GM12801 (cell line): ENCODE results near the gene CENPB.

ENCODE experiments used
- TF ChIP-seq, protein P1 (sequence below): IDR thresholded peaks from one replicate; pipeline ENCODE4 v1.5.1; 2011; ENCODE audit warnings: control low read depth; ENCODE audit not compliant: insufficient read length; ENCODE audit errors: extremely low read depth

The CENPB gene

GRCh38 chr20:3820901-3821727 lies 34.6 kb upstream of the CENPB start:
- TF ChIP-seq, protein P1, sequence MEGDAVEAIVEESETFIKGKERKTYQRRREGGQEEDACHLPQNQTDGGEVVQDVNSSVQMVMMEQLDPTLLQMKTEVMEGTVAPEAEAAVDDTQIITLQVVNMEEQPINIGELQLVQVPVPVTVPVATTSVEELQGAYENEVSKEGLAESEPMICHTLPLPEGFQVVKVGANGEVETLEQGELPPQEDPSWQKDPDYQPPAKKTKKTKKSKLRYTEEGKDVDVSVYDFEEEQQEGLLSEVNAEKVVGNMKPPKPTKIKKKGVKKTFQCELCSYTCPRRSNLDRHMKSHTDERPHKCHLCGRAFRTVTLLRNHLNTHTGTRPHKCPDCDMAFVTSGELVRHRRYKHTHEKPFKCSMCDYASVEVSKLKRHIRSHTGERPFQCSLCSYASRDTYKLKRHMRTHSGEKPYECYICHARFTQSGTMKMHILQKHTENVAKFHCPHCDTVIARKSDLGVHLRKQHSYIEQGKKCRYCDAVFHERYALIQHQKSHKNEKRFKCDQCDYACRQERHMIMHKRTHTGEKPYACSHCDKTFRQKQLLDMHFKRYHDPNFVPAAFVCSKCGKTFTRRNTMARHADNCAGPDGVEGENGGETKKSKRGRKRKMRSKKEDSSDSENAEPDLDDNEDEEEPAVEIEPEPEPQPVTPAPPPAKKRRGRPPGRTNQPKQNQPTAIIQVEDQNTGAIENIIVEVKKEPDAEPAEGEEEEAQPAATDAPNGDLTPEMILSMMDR, result no peak

DNA sequence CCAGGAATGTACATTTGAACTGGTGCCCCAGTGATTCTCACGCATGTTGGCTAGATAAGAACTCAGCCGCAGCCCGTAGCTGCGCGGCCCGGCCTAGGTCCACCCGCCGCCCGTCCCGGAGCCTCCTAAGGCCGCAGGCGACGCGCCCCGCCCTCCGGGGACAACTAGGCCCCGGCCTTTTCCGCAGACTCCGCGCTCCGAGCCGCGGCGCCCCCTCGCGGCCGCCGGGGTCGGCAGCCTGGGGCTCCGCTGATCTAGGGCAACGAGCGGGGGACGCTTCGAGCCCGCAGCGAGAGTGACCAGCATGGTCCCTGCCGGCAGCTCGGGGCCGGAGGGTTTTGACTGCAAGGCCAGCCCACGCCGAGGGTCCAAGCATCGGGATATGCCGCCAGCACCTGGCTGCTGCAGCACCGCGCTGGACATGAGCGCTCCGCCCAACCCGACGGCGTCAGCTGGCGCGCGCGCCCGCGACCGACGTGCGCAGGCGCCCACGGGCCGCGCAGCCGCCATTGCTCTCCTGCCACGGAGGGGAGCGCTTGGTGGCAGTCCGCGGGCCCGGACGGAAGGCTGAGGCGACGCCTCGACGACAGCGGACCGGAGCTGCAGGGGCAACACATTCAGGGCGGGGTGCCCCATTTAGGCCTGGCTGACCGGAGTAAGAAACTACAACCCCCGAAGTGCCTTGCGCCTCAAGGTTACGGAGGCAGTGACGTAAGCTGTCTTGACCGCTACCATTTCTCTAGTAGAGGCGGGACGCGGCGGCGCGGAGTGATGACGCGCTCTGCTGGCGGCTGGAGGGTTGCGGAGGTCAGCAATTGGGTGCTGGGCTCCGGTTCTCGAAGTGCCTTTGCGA lies 33.7 kb upstream of the CENPB start, which contains the start of gene AP5S1:
TSS of gene AP5S1 (plus strand) at position 500 of the 853 bp plus-strand sequence. CDS start 1,571 bp downstream, outside the sequence.
- TF ChIP-seq, protein P1, result no peak

GRCh38 chr20:3819411-3820047 lies 33.0 kb upstream of the CENPB start:
- TF ChIP-seq, protein P1, result no peak

DNA sequence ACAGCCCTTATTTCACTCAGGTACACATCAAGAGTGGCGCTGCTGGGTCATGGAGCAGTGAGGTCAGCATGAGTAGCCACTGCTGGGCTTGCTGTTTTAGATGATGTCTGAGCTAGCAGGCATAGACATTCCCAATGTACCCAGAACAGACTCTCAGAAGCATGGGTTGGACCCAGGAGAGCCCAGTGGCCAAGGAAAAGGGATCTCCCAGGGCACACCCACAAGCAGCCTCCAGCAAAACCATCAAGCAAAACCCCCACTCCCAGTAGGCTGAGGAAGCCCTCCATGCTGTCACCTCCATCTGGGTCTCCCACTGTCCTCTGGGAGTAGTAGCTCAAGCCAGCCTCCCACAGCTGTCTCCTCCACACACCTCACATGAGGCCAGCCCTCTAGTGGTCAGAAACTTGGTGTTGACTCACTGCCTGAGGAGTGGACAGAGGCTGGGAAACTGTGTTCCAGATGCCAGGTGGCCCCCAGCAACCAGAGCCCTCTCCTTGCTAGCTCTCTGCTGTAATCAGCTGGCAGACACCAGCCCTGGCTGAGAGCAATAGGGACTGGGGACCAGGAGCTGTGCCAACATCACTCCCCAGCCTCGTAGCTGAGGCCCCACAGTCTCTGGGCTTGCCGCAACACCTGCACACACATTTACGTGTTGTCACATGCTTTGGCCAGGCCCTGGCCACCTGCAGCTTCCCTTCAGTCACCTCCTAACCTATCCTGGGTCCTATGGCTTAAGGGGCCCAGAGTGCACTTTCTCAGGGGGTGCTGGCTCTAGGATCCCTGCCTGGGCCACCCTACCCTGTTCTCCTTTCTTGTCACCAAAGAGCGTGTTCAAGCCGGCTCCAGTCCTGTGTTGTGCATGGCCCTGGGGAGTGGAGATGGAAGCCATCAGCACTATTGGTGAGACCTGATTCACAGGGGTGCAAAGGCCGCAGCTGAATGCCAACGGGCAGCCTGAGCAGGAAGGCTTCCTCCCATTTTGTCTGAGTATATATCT lies 31.9 kb upstream of the CENPB start:
- TF ChIP-seq, protein P1, result no peak

- TF ChIP-seq, protein P1, result no peak
These were observed 29.3 kb upstream of the CENPB start for GRCh38 chr20:3815703-3816315.

- TF ChIP-seq, protein P1, result no peak
These were observed 28.5 kb upstream of the CENPB start for GRCh38 chr20:3814928-3815495.
